Fibroblast of skin of back (primary cell): ENCODE results near the gene ZNF775.

Experiments used
- DNase-seq: peaks from one replicate; pipeline ENCODE4 v3.0.0-alpha.2; 2013

The ZNF775 gene

GRCh38 chr7:150444674-150445365, 65.7 kb downstream of the ZNF775 start:
- no peak for DNase-seq

GRCh38 chr7:150446288-150446938, 67.3 kb downstream of the ZNF775 start:
- no peak for DNase-seq
